HG03135 (cell line): ENCODE results near the gene SIT1.

Experiments
- ATAC-seq: cut with Tn5 transposase; IDR thresholded peaks from one replicate; pipeline ENCODE4 v1.9.1; 2021; ENCODE audit warnings: mild to moderate bottlenecking, moderate library complexity; ENCODE audit not compliant: unreplicated experiment

SIT1 gene

GRCh38 chr9:35650341-35651158 is at the start of gene SIT1:
SIT1 (minus strand) TSS chr9:35650931; CDS start chr9:35650853, 78 bp downstream.
- ATAC-seq: no peak

- ATAC-seq: no peak
These were observed 49.3 kb upstream of the SIT1 start for GRCh38 chr9:35700031-35700430.

GRCh38 chr9:35698231-35698630 is 47.5 kb upstream of the SIT1 start:
- no peak for ATAC-seq

- no peak for ATAC-seq
These were observed 46.8 kb upstream of the SIT1 start for GRCh38 chr9:35697486-35697885.

- ATAC-seq: no peak
These were observed 45.9 kb upstream of the SIT1 start for GRCh38 chr9:35696520-35697215.

- no peak for ATAC-seq
These were observed 45.2 kb upstream of the SIT1 start for GRCh38 chr9:35695943-35696401.

GRCh38 chr9:35691757-35692301 is 41.1 kb upstream of the SIT1 start:
- no peak for ATAC-seq

GRCh38 chr9:35691334-35691650 is 40.6 kb upstream of the SIT1 start:
- no peak for ATAC-seq

- no peak for ATAC-seq
These were observed 40.0 kb upstream of the SIT1 start for GRCh38 chr9:35690614-35691333.

- no peak for ATAC-seq
These were observed 39.5 kb upstream of the SIT1 start for GRCh38 chr9:35690294-35690613.

- no peak for ATAC-seq
These were observed 39.0 kb upstream of the SIT1 start, which contains the start of gene TPM2 for GRCh38 chr9:35689542-35690293. TPM2 (minus strand) TSS chr9:35689925; CDS start chr9:35689817, 108 bp downstream.

GRCh38 chr9:35688558-35689541 is 38.1 kb upstream of the SIT1 start:
- ATAC-seq: no peak

- ATAC-seq: no peak
These were observed 37.3 kb upstream of the SIT1 start for GRCh38 chr9:35687972-35688557.

- no peak for ATAC-seq
These were observed 36.6 kb upstream of the SIT1 start for GRCh38 chr9:35687306-35687705.

- ATAC-seq: no peak
These were observed 35.8 kb upstream of the SIT1 start for GRCh38 chr9:35686222-35687203.

GRCh38 chr9:35685506-35685905 is 34.8 kb upstream of the SIT1 start:
- no peak for ATAC-seq

- ATAC-seq: no peak
These were observed 34.2 kb upstream of the SIT1 start for GRCh38 chr9:35684921-35685320.

- ATAC-seq: no peak
These were observed 32.6 kb upstream of the SIT1 start for GRCh38 chr9:35683323-35683722.
